Trophoblast cell (in vitro differentiated cells and primary cell): ENCODE results near the gene ANTXR1.

Experiments
- DNase-seq, 2 donors: peaks; one replicate each; pipeline ENCODE4 v3.0.0-alpha.2; 2016
- H2AFZ ChIP-seq: 2 replicates; pipeline ENCODE4 v1.6.1; 2013; ENCODE audit warnings: low read length, moderate library complexity, mild to moderate bottlenecking; ENCODE audit not compliant: insufficient read depth, poor library complexity
- H2AK5ac ChIP-seq: 2 replicates; pipeline ENCODE4 v1.6.1; 2013; ENCODE audit warnings: mild to moderate bottlenecking, low read length
- H2BK120ac ChIP-seq: 2 replicates; pipeline ENCODE4 v1.6.1; 2013; ENCODE audit warnings: low read length, mild to moderate bottlenecking, moderate library complexity; ENCODE audit not compliant: insufficient read depth, poor library complexity
- H2BK12ac ChIP-seq: 2 replicates; pipeline ENCODE4 v1.6.1; 2013; ENCODE audit warnings: mild to moderate bottlenecking, low read length, moderate library complexity
- H2BK5ac ChIP-seq: 2 replicates; pipeline ENCODE4 v1.6.1; 2013; ENCODE audit warnings: low read length, low read depth, moderate library complexity, mild to moderate bottlenecking; ENCODE audit not compliant: poor library complexity
- H3K14ac ChIP-seq: 2 replicates; pipeline ENCODE4 v1.6.1; 2013; ENCODE audit warnings: mild to moderate bottlenecking, low read length
- H3K18ac ChIP-seq: 2 replicates; pipeline ENCODE4 v1.6.1; 2013; ENCODE audit warnings: mild to moderate bottlenecking, low read length
- H3K23ac ChIP-seq: 2 replicates; pipeline ENCODE4 v1.6.1; 2013; ENCODE audit warnings: low read length
- H3K27ac ChIP-seq: 2 replicates; pipeline ENCODE4 v1.5.1; 2013; ENCODE audit warnings: low read depth, mild to moderate bottlenecking, inconsistent platforms, low read length, moderate library complexity
- H3K27me3 ChIP-seq: 2 replicates; pipeline ENCODE4 v1.6.1; 2013; ENCODE audit warnings: inconsistent platforms, mild to moderate bottlenecking, low read length, moderate library complexity; ENCODE audit not compliant: insufficient read depth
- H3K36me3 ChIP-seq, 2 experiments: 1 replicate in 1 of 2; 2 replicates in 1 of 2; pipeline ENCODE4 v1.6.1; 2013; ENCODE audit warnings: low read length in 2 of 2, mild to moderate bottlenecking in 2 of 2, moderate library complexity in 1 of 2; ENCODE audit not compliant: insufficient read depth in 2 of 2, control insufficient read depth in 1 of 2
- H3K4ac ChIP-seq: 2 replicates; pipeline ENCODE4 v1.6.1; 2013; ENCODE audit warnings: low read depth, mild to moderate bottlenecking, low read length, moderate library complexity
- H3K4me1 ChIP-seq, 2 experiments: 1 replicate in 1 of 2; 2 replicates in 1 of 2; pipeline ENCODE4 v1.6.1; 2013; ENCODE audit warnings: low read length in 2 of 2, mild to moderate bottlenecking in 2 of 2, moderate library complexity in 1 of 2; ENCODE audit not compliant: insufficient read depth in 2 of 2, control insufficient read depth in 1 of 2
- H3K4me2 ChIP-seq: 2 replicates; pipeline ENCODE4 v1.6.1; 2013; ENCODE audit warnings: inconsistent platforms, mild to moderate bottlenecking, low read length, moderate library complexity
- H3K4me3 ChIP-seq: 2 replicates; pipeline ENCODE4 v1.5.1; 2013; ENCODE audit warnings: mild to moderate bottlenecking, low read depth, low read length, inconsistent platforms
- H3K79me1 ChIP-seq: one replicate; pipeline ENCODE4 v1.6.1; 2013; ENCODE audit warnings: low read length
- H3K79me2 ChIP-seq: 2 replicates; pipeline ENCODE4 v1.6.1; 2013; ENCODE audit warnings: low read length, mild to moderate bottlenecking; ENCODE audit not compliant: control insufficient read depth, insufficient read depth, poor library complexity
- H3K9ac ChIP-seq: 2 replicates; pipeline ENCODE4 v1.6.1; 2013; ENCODE audit warnings: mild to moderate bottlenecking, low read length
- H3K9me3 ChIP-seq: 2 replicates; pipeline ENCODE4 v1.6.1; 2013; ENCODE audit warnings: low read depth, mild to moderate bottlenecking, control low read depth, inconsistent platforms, low read length; ENCODE audit not compliant: insufficient read depth
- H4K12ac ChIP-seq: 2 replicates; pipeline ENCODE4 v1.6.1; 2013; ENCODE audit warnings: low read depth, mild to moderate bottlenecking, low read length, moderate library complexity
- H4K8ac ChIP-seq: 2 replicates; pipeline ENCODE4 v1.6.1; 2013; ENCODE audit warnings: low read depth, mild to moderate bottlenecking, low read length, moderate library complexity
- H4K91ac ChIP-seq: one replicate; pipeline ENCODE4 v1.6.1; 2013; ENCODE audit warnings: low read depth, mild to moderate bottlenecking, low read length, moderate library complexity
- WGBS: extraction: QIAGEN DNeasy Blood & Tissue Kit; methylation state at CpG from one replicate; pipeline ENCODE4 v1.1.7; 2013; ENCODE audit warnings: missing lambda C conversion rate; ENCODE audit not compliant: insufficient read length, insufficient coverage; ENCODE audit errors: extremely low coverage; 5-methylcytosine and 5-hydroxymethylcytosine counted together

The ANTXR1 gene

GRCh38 chr2:69081757-69082156 lies 68.8 kb downstream of the ANTXR1 start:
- Histone ChIP-seq H3K27me3 (no peaks in the 10 kb centered on the region), H3K4ac (no peak overlapping the region), H3K14ac (no peak overlapping the region), H4K12ac (no peak overlapping the region), H3K4me1 (peaks cover 0 to under 1% of the 10 kb centered on the region in 2 experiments), H2BK120ac (no peak overlapping the region), H3K18ac (no peak overlapping the region), H3K23ac (no peak overlapping the region), H3K79me1 (no peaks in the 10 kb centered on the region), H3K4me2 (no peak overlapping the region), H3K36me3 (peaks cover 2 to 15% of the 10 kb centered on the region in 2 experiments), H3K27ac (no peak overlapping the region), H3K79me2 (no peaks in the 10 kb centered on the region), H2AFZ (no peak overlapping the region), H2BK5ac (no peak overlapping the region), H3K4me3 (no peak overlapping the region), H2BK12ac (no peak overlapping the region), H3K9ac (no peak overlapping the region), H4K91ac (no peak overlapping the region), H2AK5ac (no peak overlapping the region), H4K8ac (no peak overlapping the region), H3K9me3 (no peaks in the 10 kb centered on the region)
- DNase-seq = no peak
- WGBS = no CpG with 5 or more reads among the region's 4 CpGs

GRCh38 chr2:69082430-69082997 lies 69.5 kb downstream of the ANTXR1 start:
- Histone ChIP-seq H4K8ac (no peak overlapping the region), H3K18ac (no peak overlapping the region), H2AFZ (no peak overlapping the region), H4K12ac (no peak overlapping the region), H3K79me2 (no peaks in the 10 kb centered on the region), H3K4ac (no peak overlapping the region), H3K9ac (no peak overlapping the region), H3K4me3 (no peak overlapping the region), H2BK5ac (no peak overlapping the region), H3K14ac (no peak overlapping the region), H3K23ac (no peak overlapping the region), H2BK12ac (no peak overlapping the region), H3K27ac (no peak overlapping the region), H2BK120ac (no peak overlapping the region), H3K36me3 (peaks cover 2 to 12% of the 10 kb centered on the region in 2 experiments), H3K4me2 (no peak overlapping the region), H2AK5ac (no peak overlapping the region), H3K79me1 (no peaks in the 10 kb centered on the region), H3K27me3 (no peaks in the 10 kb centered on the region), H3K9me3 (no peaks in the 10 kb centered on the region), H3K4me1 (peaks cover 0 to under 1% of the 10 kb centered on the region in 2 experiments), H4K91ac (no peak overlapping the region)
- peak in 1 of 2 donors; percentile 39 for DNase-seq
- no CpG with 5 or more reads among the region's 9 CpGs for WGBS

GRCh38 chr2:69083235-69083748 lies 70.3 kb downstream of the ANTXR1 start:
- WGBS = no CpG with 5 or more reads among the region's 2 CpGs
- no peak overlapping the region for H4K12ac ChIP-seq
- H2BK120ac ChIP-seq = no peak overlapping the region
- H3K4me3 ChIP-seq = no peak overlapping the region
- H3K27me3 ChIP-seq = no peaks in the 10 kb centered on the region
- H3K36me3 ChIP-seq = peaks cover 2 to 8% of the 10 kb centered on the region in 2 experiments
- no peak overlapping the region for H4K91ac ChIP-seq
- H3K18ac ChIP-seq = no peak overlapping the region
- H3K4ac ChIP-seq = no peak overlapping the region
- no peak overlapping the region for H3K14ac ChIP-seq
- H3K4me2 ChIP-seq = no peak overlapping the region
- H2BK12ac ChIP-seq = no peak overlapping the region
- peaks cover 0 to 3% of the 10 kb centered on the region in 2 experiments for H3K4me1 ChIP-seq
- no peak overlapping the region for H4K8ac ChIP-seq
- no peaks in the 10 kb centered on the region for H3K79me2 ChIP-seq
- no peak overlapping the region for H3K23ac ChIP-seq
- H2AFZ ChIP-seq = no peak overlapping the region
- H2BK5ac ChIP-seq = no peak overlapping the region
- no peak overlapping the region for H2AK5ac ChIP-seq
- H3K27ac ChIP-seq = no peak overlapping the region
- H3K9me3 ChIP-seq = no peaks in the 10 kb centered on the region
- H3K79me1 ChIP-seq = no peaks in the 10 kb centered on the region
- H3K9ac ChIP-seq = no peak overlapping the region
- DNase-seq = peak in 1 of 2 donors; percentile 44

GRCh38 chr2:69084492-69084891 lies 71.5 kb downstream of the ANTXR1 start:
- Histone ChIP-seq H3K79me2 (no peaks in the 10 kb centered on the region), H2BK120ac (no peak overlapping the region), H2AFZ (no peak overlapping the region), H4K8ac (no peak overlapping the region), H4K91ac (no peak overlapping the region), H3K9ac (no peak overlapping the region), H3K4me2 (no peak overlapping the region), H2BK5ac (no peak overlapping the region), H2BK12ac (no peak overlapping the region), H3K23ac (no peak overlapping the region), H3K79me1 (no peaks in the 10 kb centered on the region), H3K4me3 (no peak overlapping the region), H4K12ac (no peak overlapping the region), H2AK5ac (no peak overlapping the region), H3K4me1 (peaks cover 0 to 3% of the 10 kb centered on the region in 2 experiments), H3K27me3 (no peaks in the 10 kb centered on the region), H3K18ac (no peak overlapping the region), H3K27ac (no peak overlapping the region), H3K9me3 (no peaks in the 10 kb centered on the region), H3K4ac (no peak overlapping the region), H3K14ac (no peak overlapping the region), H3K36me3 (peaks cover 2 to 6% of the 10 kb centered on the region in 2 experiments)
- DNase-seq = no peak
- WGBS = no CpG with 5 or more reads among the region's 4 CpGs
